SK-N-MC (cell line): ENCODE measurements around the gene ASPHD2.

Experiments
- EZH2 ChIP-seq: fragments of 200-600 bp; sonication (generic); IDR thresholded peaks from one replicate; pipeline ENCODE4 v1.6.1; 2017; ENCODE audit warnings: antibody characterized with exemption
- POLR2AphosphoS5 ChIP-seq: IDR thresholded peaks from 2 replicates; pipeline ENCODE4 v1.6.1; 2012; ENCODE audit warnings: mild to moderate bottlenecking, low read depth, low read length, borderline replicate concordance

GRCh38 chr22:26447584-26448329 lies 18.7 kb downstream of the ASPHD2 start:
- no peak for TF ChIP-seq POLR2AphosphoS5
- TF ChIP-seq EZH2 = no peak
